ENCODE data around the gene DISC1. TPM values are rescaled to one million over a fixed set of nuclear protein-coding genes. Genes with fewer than 3 reads are reported as not detected.
"Not testable (repeated sequence)": the region's sequence is repeated elsewhere in the genome, so short reads cannot be mapped to it uniquely, and the experiment has no call there.

DISC1 gene
- total and polyA plus RNA-seq, 2 experiments from 2014 or later = 2.1 to 6.5 TPM

GRCh38 chr1:231592809-231593208 lies 33.8 kb upstream of the DISC1 start:
- Mint-ChIP-seq H3K9me3 (no peaks in the 10 kb centered on the region), H3K36me3 (ENCODE audit: low read depth) (no peaks in the 10 kb centered on the region), H3K4me1 (peaks cover 8% of the 10 kb centered on the region), H3K27me3 (ENCODE audit: insufficient read depth, low read depth, poor library complexity) (peaks cover 2% of the 10 kb centered on the region), H3K27ac (no peak overlapping the region), H3K4me3 (no peak overlapping the region)
- no peak overlapping the region for H3K4me3 ChIP-seq
- no peak for DNase-seq (ENCODE audit: low spot score)
- H3K27me3 ChIP-seq (ENCODE audit: insufficient read depth) = no peaks in the 10 kb centered on the region
- TF ChIP-seq ZNF114 (CRISPR knock-in tag; IDR thresholded peaks at IDR 0.05) = no peak
- TF ChIP-seq EZH2phosphoT487 (IDR thresholded peaks at IDR 0.05; ENCODE audit: unreplicated experiment) = no peak
- TF ChIP-seq REST (IDR thresholded peaks at IDR 0.05; ENCODE audit: unreplicated experiment) = no peak
- TF ChIP-seq ZNF462 (CRISPR knock-in tag; IDR thresholded peaks at IDR 0.05) = no peak
- no peak for TF ChIP-seq CREB1 (CRISPR knock-in tag; IDR thresholded peaks at IDR 0.05; ENCODE audit: low read depth)
- TF ChIP-seq JUNB (IDR thresholded peaks at IDR 0.05; ENCODE audit: unreplicated experiment) = no peak
- no peak for TF ChIP-seq CTCF (conservative IDR thresholded peaks at IDR 0.05; ENCODE audit: low read depth in 2 of 2)
- no peak for TF ChIP-seq EZH2 (IDR thresholded peaks at IDR 0.05; ENCODE audit: low read depth, unreplicated experiment)
- TF ChIP-seq ETS1 (IDR thresholded peaks at IDR 0.05) = no peak
- no peak for TF ChIP-seq STAT1 (IDR thresholded peaks at IDR 0.05; ENCODE audit: unreplicated experiment)
- TF ChIP-seq ZNF331 (CRISPR knock-in tag; IDR thresholded peaks at IDR 0.05; ENCODE audit: low read depth) = no peak
- H2AFZ ChIP-seq = no peak overlapping the region
- no peak overlapping the region for H3K4me2 ChIP-seq
- H3K9me2 ChIP-seq (ENCODE audit: insufficient read depth) = no peaks in the 10 kb centered on the region
- H4K20me1 ChIP-seq (replicated peaks; ENCODE audit: insufficient read depth) = no peaks in the 10 kb centered on the region; the same call in 1 of the 2 replicates
- no peak for ATAC-seq
- H3K36me3 ChIP-seq (ENCODE audit: insufficient read depth) = no peaks in the 10 kb centered on the region
- H3F3A ChIP-seq (replicated peaks; ENCODE audit: low read depth) = no peaks in the 10 kb centered on the region
- H3K4me1 ChIP-seq (ENCODE audit: insufficient read depth) = peaks cover 3% of the 10 kb centered on the region; the same call in 1 of the 2 replicates
- no peaks in the 10 kb centered on the region for H3K79me2 ChIP-seq (replicated peaks; ENCODE audit: insufficient read depth)
- no peak overlapping the region for H3K27ac ChIP-seq (ENCODE audit: low read depth)

GRCh38 chr1:231593264-231593663 lies 33.3 kb upstream of the DISC1 start:
- not testable (repeated sequence) for H3K9me3 Mint-ChIP-seq; H3K27ac Mint-ChIP-seq; H4K20me1 ChIP-seq (replicated peaks; ENCODE audit: insufficient read depth); H3K27me3 ChIP-seq (ENCODE audit: insufficient read depth); H3K36me3 ChIP-seq (ENCODE audit: insufficient read depth); H3K27me3 Mint-ChIP-seq (ENCODE audit: insufficient read depth, low read depth, poor library complexity); ATAC-seq; DNase-seq (ENCODE audit: low spot score); H3K9me2 ChIP-seq (ENCODE audit: insufficient read depth); H3K4me3 Mint-ChIP-seq; H3K36me3 Mint-ChIP-seq (ENCODE audit: low read depth); H3K4me1 Mint-ChIP-seq; H3K4me1 ChIP-seq (ENCODE audit: insufficient read depth); H3K27ac ChIP-seq (ENCODE audit: low read depth); H3K4me3 ChIP-seq; H3F3A ChIP-seq (replicated peaks; ENCODE audit: low read depth); H2AFZ ChIP-seq; H3K4me2 ChIP-seq; H3K79me2 ChIP-seq (replicated peaks; ENCODE audit: insufficient read depth)
